ENCODE results near the gene SLC4A8.

The SLC4A8 gene

DNA sequence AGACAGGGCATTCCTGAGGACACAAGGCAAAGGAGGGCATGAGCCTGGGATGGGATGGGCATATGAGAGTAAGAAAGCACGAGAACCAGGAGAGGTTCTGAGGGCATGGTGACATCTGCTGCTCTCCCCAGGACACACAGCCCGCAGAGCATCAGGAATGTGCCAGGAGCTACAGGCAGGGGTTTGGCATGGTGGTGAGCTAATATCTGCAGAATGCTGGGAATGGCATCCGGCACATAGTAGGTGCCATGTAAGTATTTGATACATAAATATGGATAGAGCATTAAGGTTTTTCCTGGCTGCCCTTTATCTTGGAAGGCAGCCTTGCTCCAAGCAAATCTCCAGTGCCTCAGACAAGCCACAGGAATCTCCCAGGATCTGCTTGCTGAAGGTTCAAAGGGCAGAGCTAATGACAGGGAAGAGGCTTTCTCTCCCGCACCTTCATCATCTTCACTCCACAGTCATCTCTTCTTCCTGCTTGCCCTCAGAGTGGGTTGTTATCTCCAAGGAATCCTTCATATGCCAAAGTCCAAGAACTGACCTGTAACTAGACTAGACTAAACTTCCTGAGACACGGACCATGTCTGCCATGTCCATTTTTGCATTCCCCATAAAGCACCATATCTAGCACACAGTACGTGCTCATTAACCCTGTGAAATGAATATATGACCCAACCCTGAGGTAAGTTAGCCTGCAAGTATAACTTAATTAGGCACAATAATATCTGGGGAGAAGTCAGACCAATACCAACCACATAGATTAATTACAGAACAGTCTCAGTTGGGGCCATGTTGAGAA is 104.4 kb downstream of the SLC4A8 start:
- no peak for DNase-seq

DNA sequence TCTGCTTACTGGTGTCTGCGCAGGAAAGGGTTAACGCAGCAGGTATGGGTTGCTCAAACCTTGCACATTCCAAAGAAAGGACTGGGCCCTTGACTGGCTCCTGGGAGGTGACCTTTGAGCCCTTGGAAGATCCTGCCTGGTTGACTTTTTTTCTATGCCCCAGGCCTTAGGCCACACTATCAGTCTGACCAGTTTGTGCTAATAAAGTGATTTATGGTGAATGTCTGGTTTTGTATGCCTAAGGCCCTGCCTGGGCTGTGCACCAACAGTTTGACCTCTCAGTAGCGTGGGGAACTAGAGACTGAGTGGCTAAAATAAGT is 105.0 kb downstream of the SLC4A8 start:
- no peak for DNase-seq

DNA sequence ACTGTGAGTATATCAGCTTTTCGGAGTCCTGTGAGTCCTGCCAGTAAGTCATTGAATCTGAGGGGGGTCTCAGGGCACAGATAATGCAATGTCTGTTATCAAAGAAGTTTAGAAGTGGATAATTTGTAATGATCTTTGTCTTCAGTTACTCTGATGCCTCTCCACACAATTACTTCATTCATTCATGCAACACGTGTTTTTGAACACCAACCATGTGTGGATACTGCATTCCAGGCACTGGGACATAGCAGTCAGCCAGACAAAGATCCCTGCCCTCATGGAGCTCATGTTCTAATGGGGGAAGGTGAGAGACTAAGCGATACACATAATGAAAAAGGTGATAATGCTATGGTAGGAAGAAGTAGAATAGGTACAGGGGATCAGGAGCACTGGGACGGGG is 105.6 kb downstream of the SLC4A8 start:
- no peak for DNase-seq

DNA sequence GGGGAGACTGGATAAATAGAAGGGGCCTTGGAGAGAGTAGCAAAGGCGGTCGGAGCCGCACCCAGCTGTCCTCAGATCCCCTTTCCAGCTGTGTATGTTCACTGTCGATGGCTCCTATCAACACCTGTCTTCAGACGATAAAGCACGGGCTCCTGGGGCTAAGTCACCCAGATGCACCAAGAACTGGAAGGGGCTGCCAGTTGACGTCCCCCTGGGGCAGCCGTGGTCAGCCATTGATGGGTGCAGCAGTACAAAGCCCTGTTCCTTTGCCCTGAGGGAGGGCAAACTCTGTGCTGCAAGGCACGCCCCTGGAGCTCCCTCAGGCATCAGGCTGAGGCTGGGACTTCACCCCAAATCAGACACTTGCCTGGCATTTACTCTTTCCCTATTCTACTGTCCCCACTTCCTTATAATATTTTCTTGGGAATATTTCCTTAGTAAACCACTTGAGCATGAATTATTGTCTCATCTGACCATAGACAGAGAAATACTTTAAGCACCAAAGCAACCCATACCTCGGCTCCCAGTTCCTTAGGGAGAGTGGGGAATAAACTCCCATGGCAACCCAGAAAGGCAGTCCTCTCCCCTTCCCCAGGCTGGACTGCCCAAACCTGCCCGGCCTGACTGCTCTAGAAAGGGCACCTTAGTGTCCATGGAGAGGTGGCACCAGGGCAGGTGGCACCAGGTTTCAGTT is 106.8 kb downstream of the SLC4A8 start:
- DNase-seq, result no peak

DNA sequence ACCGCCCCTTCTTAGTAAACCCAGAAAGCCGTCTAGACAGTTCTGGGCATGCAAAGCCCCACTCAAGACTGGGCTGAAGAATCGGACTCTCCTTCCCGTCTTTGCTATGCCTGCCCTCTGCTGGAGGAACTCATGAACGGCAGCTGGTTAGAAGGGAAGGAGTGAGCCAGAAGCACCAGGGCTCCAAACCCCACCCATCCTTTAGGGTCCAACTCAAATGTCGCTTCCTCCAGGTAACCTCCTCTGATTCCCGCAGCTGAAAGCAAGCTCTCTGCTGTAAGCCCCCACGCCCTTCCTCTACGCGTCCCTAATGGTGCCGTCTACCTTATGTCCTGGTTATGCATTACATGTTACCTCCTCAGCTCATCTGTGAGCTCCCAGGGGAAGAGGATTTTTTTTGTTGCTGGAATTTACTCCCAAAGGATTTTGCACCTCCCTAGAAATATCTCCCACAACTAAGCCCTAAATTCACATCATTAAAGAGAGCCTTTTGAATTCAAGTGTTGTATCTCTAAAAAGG is 107.4 kb downstream of the SLC4A8 start:
- peak; percentile 69 to 81 for DNase-seq

DNA sequence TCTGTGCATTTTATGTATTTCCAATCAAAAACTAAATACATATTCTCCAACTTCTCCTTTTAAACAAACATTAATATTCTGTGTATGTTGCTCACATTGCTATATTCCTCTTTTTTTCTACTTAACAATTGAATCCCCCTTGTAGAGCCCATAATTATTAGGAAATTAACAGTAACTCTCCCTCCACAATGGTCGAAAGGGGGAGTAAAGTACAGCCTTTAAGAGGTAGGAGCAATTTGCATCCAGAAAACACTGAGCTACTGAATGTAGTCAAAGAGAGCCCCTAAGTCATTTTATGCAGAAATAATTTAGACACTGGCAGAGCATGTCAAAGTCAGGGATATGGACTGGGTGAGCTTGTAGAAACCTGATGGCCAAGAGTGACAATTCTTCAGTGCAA is 109.2 kb downstream of the SLC4A8 start:
- DNase-seq, result no peak

DNA sequence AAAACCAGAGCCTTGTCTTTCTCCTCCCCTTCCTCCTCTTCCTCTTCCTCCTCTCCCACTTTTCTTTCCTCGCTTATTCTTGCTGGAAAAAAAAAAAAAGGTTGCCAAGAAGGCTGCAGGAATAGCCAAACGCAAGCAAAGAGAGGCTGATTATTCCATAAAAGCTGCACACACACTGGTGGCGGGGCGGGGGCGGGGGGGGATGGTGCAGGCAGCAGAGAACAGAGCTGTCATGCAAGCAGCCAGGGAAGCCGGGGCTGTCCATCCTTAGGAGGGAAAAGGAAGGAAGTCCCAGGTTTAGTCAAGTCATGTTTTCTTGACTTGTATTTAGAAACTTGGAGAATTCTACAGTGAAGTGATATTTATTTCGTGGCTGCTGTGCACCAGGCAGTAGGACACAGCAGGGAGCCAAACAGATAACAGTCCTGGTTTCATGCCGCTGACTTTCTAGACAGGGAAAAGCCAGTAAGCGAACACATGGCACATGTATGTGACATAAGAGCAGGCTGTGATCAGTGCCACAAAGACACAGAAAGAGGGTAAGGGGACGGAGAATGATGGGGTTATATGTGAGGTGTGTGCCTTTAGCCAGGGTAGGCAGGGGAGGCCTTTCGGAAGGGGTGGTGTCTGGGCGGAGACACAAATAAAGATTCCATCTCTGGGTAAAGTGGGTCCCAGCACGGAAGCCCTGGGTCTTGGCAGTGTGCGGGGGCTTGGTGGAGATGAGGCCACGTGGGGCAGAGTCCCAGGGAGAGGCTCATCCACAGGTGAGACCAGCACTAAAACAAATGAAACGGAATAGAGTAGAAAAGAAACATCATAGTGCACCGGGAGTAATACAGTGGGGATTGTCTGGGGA is 109.8 kb downstream of the SLC4A8 start:
- no peak for DNase-seq

DNA sequence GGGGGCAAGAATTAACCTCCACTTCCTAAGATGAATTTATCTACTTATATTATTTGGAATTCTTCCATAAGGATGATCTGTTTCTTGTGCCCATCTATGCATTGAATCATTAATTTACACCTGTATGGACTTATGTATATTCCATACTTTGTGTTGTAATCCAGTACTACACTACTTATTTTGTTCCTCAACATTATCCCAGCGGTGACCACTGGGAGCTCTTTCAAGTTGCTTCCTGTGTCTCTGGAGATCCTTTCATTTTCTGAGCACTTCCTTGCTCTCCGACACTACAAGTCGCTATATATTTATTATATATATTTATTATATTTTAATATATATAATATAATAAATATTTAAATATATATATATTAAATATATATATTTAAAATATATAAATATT is 111.5 kb downstream of the SLC4A8 start:
- DNase-seq, result peak in 1 of 2 experiments; percentile 17

DNA sequence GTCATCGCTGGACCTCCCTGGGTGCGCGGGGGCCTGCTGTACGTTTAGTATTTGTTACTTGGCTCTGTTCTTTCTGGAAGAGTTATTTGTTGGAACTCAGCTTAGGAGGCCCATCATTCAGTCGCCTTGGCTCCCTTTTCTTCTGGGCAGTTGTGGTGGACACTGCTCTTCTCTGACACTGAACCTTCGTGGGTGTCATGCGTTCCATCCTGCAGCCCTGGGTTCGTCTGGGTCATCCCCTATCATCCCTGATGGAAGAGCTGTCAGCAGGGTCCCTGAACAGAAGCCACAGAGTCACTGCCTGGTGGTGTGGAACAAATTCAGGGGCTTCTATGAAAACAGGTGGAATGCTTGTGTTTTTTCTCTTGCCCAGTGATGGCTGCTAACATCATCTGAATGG is 113.5 kb downstream of the SLC4A8 start:
- no peak for DNase-seq

DNA sequence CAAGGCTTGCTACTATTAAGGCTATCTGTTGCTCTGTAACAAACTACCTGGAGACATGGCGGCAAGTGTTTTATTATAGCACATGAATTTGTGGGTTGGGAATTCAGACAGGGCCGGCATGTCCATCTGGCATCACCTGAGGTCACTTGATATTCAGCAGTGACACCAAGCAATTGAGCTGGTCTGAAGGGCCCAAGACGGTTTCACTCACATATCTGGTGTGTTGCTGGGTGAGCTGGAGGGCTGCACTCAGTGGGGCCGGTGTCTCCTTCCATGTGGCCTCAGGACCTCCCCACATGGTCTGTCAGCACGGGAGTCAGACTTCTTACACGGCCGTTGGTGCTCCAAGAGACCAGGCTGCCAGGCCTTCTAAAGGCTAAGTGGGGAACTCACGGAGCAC is 114.0 kb downstream of the SLC4A8 start:
- no peak for DNase-seq

DNA sequence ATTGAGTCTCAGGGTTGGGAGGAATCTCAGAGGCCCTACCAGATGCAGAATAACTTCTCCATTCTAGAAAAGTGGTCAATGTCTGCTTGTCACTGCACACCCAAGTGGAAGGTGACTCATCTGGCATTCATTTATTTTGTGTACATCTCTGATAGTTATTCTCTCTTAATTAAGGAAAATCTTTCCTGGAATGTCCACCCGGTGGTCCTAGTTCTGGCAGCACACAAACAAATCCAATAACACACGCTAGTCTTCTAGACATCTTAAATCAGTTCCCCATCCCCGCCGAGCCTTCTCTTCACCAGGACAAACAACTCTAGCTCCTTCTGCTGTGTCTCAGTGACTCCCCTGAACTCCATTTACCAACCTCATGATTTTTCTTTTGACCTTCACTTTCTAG is 116.4 kb downstream of the SLC4A8 start:
- no peak for DNase-seq

DNA sequence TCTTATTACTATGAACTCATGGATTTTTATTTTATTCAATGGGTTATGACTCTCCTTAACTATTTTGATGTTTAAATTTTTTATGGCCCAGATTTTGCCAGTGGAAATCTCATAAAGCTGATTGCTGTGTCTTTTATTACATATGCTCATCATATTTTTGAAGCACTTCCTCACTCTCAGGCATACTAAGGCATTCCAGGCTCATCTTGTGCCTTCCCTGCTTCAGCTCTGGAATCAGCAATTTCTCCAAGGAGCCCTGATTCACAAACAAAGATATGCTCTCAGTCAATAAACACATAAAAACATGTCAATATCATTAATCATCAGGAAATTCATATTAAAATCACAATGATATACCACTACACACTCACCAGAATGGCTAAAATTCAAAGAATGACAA is 121.5 kb downstream of the SLC4A8 start:
- DNase-seq, result no peak

DNA sequence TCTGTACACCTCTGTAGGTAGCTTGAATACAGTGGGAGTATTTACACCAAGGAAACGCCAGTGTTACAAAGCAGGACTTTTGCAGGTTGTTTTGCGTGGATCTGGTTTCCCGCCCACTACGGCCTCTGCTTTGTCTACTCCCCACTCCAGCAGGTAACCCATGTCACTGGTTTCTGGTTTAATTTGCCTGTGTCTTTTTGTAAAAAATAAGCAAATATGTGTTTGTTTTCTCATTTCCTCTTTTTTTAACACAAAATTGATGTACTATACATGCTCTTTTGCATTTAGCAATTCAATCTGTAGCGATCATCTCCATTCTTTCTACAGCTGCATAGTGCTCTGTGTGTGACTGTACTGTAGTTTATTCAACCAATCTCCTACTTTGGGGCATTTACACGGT is 123.0 kb downstream of the SLC4A8 start:
- no peak for DNase-seq

DNA sequence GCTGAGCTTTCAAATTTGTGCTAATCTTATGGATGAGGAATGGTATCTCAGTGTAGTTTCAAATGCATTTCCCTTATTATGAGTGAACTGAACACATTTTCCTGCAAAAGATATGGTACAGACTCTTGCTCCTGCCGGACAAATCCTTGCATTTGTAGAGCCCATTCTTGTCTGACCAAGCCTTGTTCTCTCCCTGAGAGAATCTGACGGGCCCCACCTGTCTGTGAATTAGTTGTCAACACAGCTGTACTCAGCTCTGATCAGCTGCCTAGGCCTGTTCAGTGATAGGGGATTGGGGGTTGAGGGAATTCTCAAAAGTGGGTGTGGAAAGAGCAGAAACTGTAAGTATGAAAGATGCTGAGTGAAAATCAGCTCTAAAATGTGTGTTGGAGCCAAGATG is 123.6 kb downstream of the SLC4A8 start:
- DNase-seq, result no peak

DNA sequence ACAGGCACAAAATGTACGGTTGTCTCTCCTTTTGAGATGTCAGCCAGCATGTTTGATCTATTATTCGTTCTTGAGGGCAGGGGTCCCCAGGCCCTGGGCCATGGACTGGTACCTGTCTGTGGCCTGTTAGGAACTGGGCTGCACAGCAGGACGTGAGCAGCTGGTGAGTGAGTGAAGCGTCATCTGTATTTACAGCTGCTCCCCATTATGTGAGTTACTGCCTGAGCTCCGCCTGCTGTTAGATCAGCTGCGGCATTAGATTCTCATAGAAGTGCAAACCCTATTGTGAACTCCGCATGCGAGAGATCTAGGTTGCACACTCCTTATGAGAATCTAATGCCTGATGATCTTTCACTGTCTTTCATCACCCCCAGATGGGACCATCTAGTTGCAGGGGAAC is 125.0 kb downstream of the SLC4A8 start:
- no peak for DNase-seq

Data from Kasumi-1 (cell line).